HepG2 (cell line): Measurements from ENCODE around the gene DYSF. TPM values are rescaled to one million over a fixed set of nuclear protein-coding genes. Genes with fewer than 3 reads are reported as not detected.

Source experiments
- ATAC-seq: fragments of 200-7000 bp; cut with Tn5 transposase; 3 replicates; pipeline ENCODE4 v1.9.1; 2020; ENCODE audit warnings: mild to moderate bottlenecking, moderate library complexity
- BruUV-seq: library from RNA; stranded (reverse); fragments of 400-500 nt; replicated peaks from 2 replicates; lab custom pipeline; 2021; lab: Mats Ljungman, UMichigan
- CTCF ChIA-PET: fragments of 300-600 bp; formaldehyde crosslinking; extraction: SDS; loops from one replicate; lab custom pipeline; 2021; ENCODE audit warnings: low total read pairs, inconsistent platforms, low intra/inter-chr PET ratio; lab: Yijun Ruan, JAX
- POLR2A ChIA-PET: fragments of 350-600 bp; sonication (Branson Sonifier 250); formaldehyde crosslinking; loops from one replicate; lab custom pipeline; 2020; ENCODE audit warnings: antibody characterized with exemption, inconsistent platforms; lab: Yijun Ruan, JAX
- DNase-seq: peaks from one replicate; pipeline ENCODE4 v3.0.0-alpha.2; 2015; ENCODE audit warnings: low spot score
- FAIRE-seq: peaks from 3 replicates; lab custom pipeline; 2011; peaks lifted over from hg19 to GRCh38; lab: Jason Lieb, UNC
- H2AFZ ChIP-seq: one replicate; pipeline ENCODE4 v1.6.1; 2011; ENCODE audit warnings: low read length, inconsistent platforms
- H3K27ac ChIP-seq: fragments of 300-600 bp; 3 replicates; pipeline ENCODE4 v1.8.0; 2011; ENCODE audit warnings: mixed run types, mild to moderate bottlenecking, mixed read lengths, low read length, inconsistent platforms; ENCODE audit not compliant: insufficient read depth; ENCODE audit errors: extremely low read length
- H3K27me3 ChIP-seq, 2 experiments: fragments of 200-600 bp in 1 of 2; 2 replicates in 1 of 2; 3 replicates in 1 of 2; pipeline versions ENCODE4 v1.6.0 to v1.8.0; 2011; ENCODE audit warnings: low read length in 2 of 2, mild to moderate bottlenecking in 2 of 2, moderate library complexity in 2 of 2, inconsistent platforms in 1 of 2; ENCODE audit not compliant: insufficient read depth in 2 of 2, control insufficient read depth in 1 of 2
- H3K36me3 ChIP-seq, 2 experiments: fragments of 200-600 bp in 1 of 2; replicated peaks in 1 of 2; 2 replicates in 1 of 2; 3 replicates in 1 of 2; pipeline versions ENCODE4 v1.5.1 to v1.8.0; 2011; ENCODE audit warnings: low read length in 2 of 2, inconsistent platforms in 1 of 2; ENCODE audit not compliant: insufficient read depth in 2 of 2, control insufficient read depth in 1 of 2
- H3K4me1 ChIP-seq: 2 replicates; pipeline ENCODE4 v1.5.1; 2012; ENCODE audit warnings: low read length, inconsistent platforms; ENCODE audit not compliant: insufficient read depth
- H3K4me2 ChIP-seq: 2 replicates; pipeline ENCODE4 v1.6.0; 2011; ENCODE audit warnings: low read depth, low read length, inconsistent platforms
- H3K4me3 ChIP-seq, 3 experiments: fragments of 200-600 bp in 1 of 3; sonication (generic), shearing (Covaris generic) in 1 of 3; replicated peaks in 1 of 3; 2 replicates each; pipeline ENCODE4 v1.5.1; 2011 to 2016; ENCODE audit warnings: low read length in 3 of 3, inconsistent platforms in 2 of 3, low read depth in 2 of 3, mild to moderate bottlenecking in 2 of 3, control low read depth in 1 of 3, mixed read lengths in 1 of 3; ENCODE audit not compliant: insufficient read depth in 1 of 3
- H3K79me2 ChIP-seq: one replicate; pipeline ENCODE4 v1.6.1; 2011; ENCODE audit warnings: low read length, inconsistent platforms; ENCODE audit not compliant: insufficient read depth
- H3K9ac ChIP-seq: 2 replicates; pipeline ENCODE4 v1.6.0; 2011; ENCODE audit warnings: mild to moderate bottlenecking, low read depth, low read length, inconsistent platforms; ENCODE audit not compliant: insufficient read depth
- H3K9me3 ChIP-seq: 2 replicates; pipeline ENCODE4 v1.5.1; 2012; ENCODE audit warnings: mild to moderate bottlenecking, low read length
- H4K20me1 ChIP-seq: 2 replicates; pipeline ENCODE4 v1.6.0; 2011; ENCODE audit warnings: inconsistent platforms, mild to moderate bottlenecking, low read length, moderate library complexity; ENCODE audit not compliant: insufficient read depth
- ATF5 ChIP-seq: sonication (generic); formaldehyde crosslinking; IDR thresholded peaks from 2 replicates; pipeline ENCODE4 v1.4.0; 2020; ENCODE audit warnings: mild to moderate bottlenecking, low read depth, missing genetic modification reagents
- GABPB1 ChIP-seq: IDR thresholded peaks from 2 replicates; pipeline ENCODE4 v1.6.1; 2016; ENCODE audit warnings: mild to moderate bottlenecking, missing genetic modification reagents, moderate library complexity, missing compliant biosample characterization
- STAT5B ChIP-seq: sonication (generic); formaldehyde crosslinking; IDR thresholded peaks from 2 replicates; pipeline ENCODE4 v1.4.0; 2020; ENCODE audit warnings: missing genetic modification reagents
- XBP1 ChIP-seq: sonication (generic); formaldehyde crosslinking; IDR thresholded peaks from 2 replicates; pipeline ENCODE4 v1.5.0; 2020; ENCODE audit warnings: missing genetic modification reagents
- ZKSCAN5 ChIP-seq: sonication (generic); formaldehyde crosslinking; IDR thresholded peaks from 2 replicates; pipeline ENCODE4 v1.5.1; 2020; ENCODE audit warnings: mild to moderate bottlenecking, missing genetic modification reagents
- ZMYM3 ChIP-seq: sonication (generic); formaldehyde crosslinking; IDR thresholded peaks from 2 replicates; pipeline ENCODE4 v1.5.1; 2020; ENCODE audit warnings: mild to moderate bottlenecking, missing genetic modification reagents
- ZNF605 ChIP-seq: sonication (generic); formaldehyde crosslinking; IDR thresholded peaks from 2 replicates; pipeline ENCODE4 v1.8.0; 2022; ENCODE audit warnings: mild to moderate bottlenecking, missing genetic modification reagents
- WGBS: methylation state at CpG from one replicate; pipeline ENCODE4 v1.1.6; 2017; ENCODE audit warnings: low lambda C conversion rate; 5-methylcytosine and 5-hydroxymethylcytosine counted together
- in situ Hi-C: cut with HindIII; loops from 2 replicates; pipeline ENCODE4 v1.10.0; 2017; ENCODE audit warnings: low pct_unique_long_range_greater_than_20kb; ENCODE audit not compliant: extremely low pct_ligation_motif_present
- intact Hi-C: fragments of 100-400 bp; cut with micrococcal nuclease; formaldehyde crosslinking; loops from one replicate; pipeline ENCODE4 v1.10.0; 2022; ENCODE audit not compliant: unreplicated experiment
- polyA plus RNA-seq, 8 experiments: library from polyadenylated mRNA; depleted of rRNA in 3 of 8; stranded (reverse) in 7 of 8; unstranded in 1 of 8; fragments of >200 nt; fragmentation: Illumina TruSeq in 4 of 8; extraction: Trizol in 4 of 8; gene quantifications; 2 replicates each; pipeline versions ENCODE4 v1.2.1 to v1.2.3, GENCODE V29; 2011 to 2016; ENCODE audit warnings: low read depth in 4 of 8, missing spikeins in 1 of 8, mixed read lengths in 1 of 8; ENCODE audit not compliant: insufficient read depth in 1 of 8
- total RNA-seq, 5 experiments: library from RNA; depleted of rRNA; stranded (reverse); fragments of >200 nt; fragmentation: Illumina TruSeq; extraction: Trizol; gene quantifications; 2 replicates each; pipeline ENCODE4 v1.2.3, GENCODE V29; 2016; ENCODE audit warnings: low read depth in 1 of 5
- TF ChIP-seq, protein P1 (sequence below): sonication (generic); formaldehyde crosslinking; IDR thresholded peaks from 2 replicates; pipeline ENCODE4 v1.9.0; 2021; ENCODE audit warnings: missing genetic modification reagents, borderline replicate concordance

Gene DYSF
- total and polyA plus RNA-seq, 2 of the 13 experiments (the other 11 are each of a cell fraction or from before 2014, with no cell fraction given), result 0.15 to 2.4 TPM

DNA sequence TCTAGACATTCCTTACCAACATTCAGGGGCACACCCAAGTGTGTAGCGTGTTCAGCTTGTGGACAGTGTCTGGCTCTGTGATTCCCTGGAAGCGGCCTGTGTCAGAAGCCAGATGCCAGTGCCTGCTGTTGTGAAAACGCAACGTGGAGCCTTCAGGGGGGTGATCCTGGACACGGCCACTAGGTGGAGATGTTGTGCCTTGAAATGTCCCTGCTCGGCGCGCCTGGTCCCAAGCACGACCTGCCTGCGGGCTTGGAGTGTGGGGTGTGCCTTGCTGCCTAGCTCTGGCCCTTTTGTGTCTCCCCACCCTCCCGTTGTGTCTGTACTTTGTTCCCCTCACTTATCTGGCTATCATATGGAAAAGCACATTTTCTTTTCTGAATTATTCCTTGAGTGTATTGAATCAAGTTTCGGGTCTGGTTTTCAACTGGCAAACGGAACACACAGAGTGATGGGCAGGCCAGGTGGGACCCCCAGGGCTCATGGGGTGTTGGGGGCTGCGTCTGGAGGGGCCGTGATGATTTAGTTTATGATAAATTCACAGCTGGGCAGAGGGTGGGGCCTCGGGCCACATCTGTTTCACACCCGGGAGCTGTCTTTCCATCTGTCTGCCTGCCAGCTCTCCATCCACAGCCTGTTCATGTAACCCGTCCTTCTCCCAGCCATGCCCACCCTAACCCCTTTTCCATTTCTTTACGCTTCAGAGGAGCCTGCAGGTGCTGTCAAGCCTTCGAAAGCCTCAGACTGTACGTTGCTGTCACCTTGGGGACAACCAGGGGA, 95.5 kb downstream of the DYSF start (continued):
- TF ChIP-seq GABPB1 (CRISPR knock-in tag) (0 out of 2 replicates have a peak, but pooled peaks have one; percentile 41), ZNF605 (CRISPR knock-in tag) (peak; percentile 62; the same call in 1 of the 2 replicates)

- ChIA-PET POLR2A (no interaction called here), CTCF (no interaction called here)
- Histone ChIP-seq H3K4me3 (no peak overlapping the region), H3K9ac (no peak overlapping the region), H2AFZ (no peak overlapping the region), H3K36me3 (no peaks in the 10 kb centered on the region), H3K4me2 (no peak overlapping the region), H3K4me1 (peaks cover 53% of the 10 kb centered on the region), H3K27me3 (peaks cover 2 to 20% of the 10 kb centered on the region in 2 experiments; a peak in 4 of 5 replicates), H3K79me2 (no peaks in the 10 kb centered on the region), H3K9me3 (no peaks in the 10 kb centered on the region), H3K27ac (no peak overlapping the region), H4K20me1 (no peaks in the 10 kb centered on the region)
- FAIRE-seq (no peak), DNase-seq (no peak)
- no TSS peak for BruUV-seq
- in situ Hi-C loops, result no loop called here
- WGBS, result 41% methylated on average over 11 of the region's 11 CpGs
- TF ChIP-seq ZMYM3 (CRISPR knock-in tag) (peak; percentile 41; the same call in 1 of the 2 replicates), XBP1 (CRISPR knock-in tag) (no peak), ZKSCAN5 (CRISPR knock-in tag) (no peak), ATF5 (no peak), STAT5B (CRISPR knock-in tag) (no peak)
- TF ChIP-seq, protein P1, sequence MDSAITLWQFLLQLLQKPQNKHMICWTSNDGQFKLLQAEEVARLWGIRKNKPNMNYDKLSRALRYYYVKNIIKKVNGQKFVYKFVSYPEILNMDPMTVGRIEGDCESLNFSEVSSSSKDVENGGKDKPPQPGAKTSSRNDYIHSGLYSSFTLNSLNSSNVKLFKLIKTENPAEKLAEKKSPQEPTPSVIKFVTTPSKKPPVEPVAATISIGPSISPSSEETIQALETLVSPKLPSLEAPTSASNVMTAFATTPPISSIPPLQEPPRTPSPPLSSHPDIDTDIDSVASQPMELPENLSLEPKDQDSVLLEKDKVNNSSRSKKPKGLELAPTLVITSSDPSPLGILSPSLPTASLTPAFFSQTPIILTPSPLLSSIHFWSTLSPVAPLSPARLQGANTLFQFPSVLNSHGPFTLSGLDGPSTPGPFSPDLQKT, result no peak
- TF ChIP-seq, all 625 proteins: peak for 1
- ATAC-seq, result no peak
- intact Hi-C loops, result no loop called here
Observed at GRCh38 chr2:71550801-71551630, 97.7 kb downstream of the DYSF start.
